HG03135 (cell line): ENCODE results near the gene ACP3.

Experiments
- ATAC-seq: cut with Tn5 transposase; IDR thresholded peaks from one replicate; pipeline ENCODE4 v1.9.1; 2021; ENCODE audit warnings: mild to moderate bottlenecking, moderate library complexity; ENCODE audit not compliant: unreplicated experiment

Gene ACP3

GRCh38 chr3:132315851-132316250, 1.4 kb upstream of the ACP3 start:
- ATAC-seq = no peak

- ATAC-seq = no peak
Measured at GRCh38 chr3:132318451-132318850, 1.2 kb downstream of the ACP3 start.

- no peak for ATAC-seq
Measured at GRCh38 chr3:132321304-132321703, 4.1 kb downstream of the ACP3 start.

- no peak for ATAC-seq
Measured at GRCh38 chr3:132325103-132325606, 7.9 kb downstream of the ACP3 start.

GRCh38 chr3:132325634-132326033, 8.4 kb downstream of the ACP3 start:
- ATAC-seq = no peak

GRCh38 chr3:132326251-132326650, 9.0 kb downstream of the ACP3 start:
- ATAC-seq = no peak

- no peak for ATAC-seq
Measured at GRCh38 chr3:132332082-132332481, 14.9 kb downstream of the ACP3 start.

GRCh38 chr3:132332508-132332907, 15.3 kb downstream of the ACP3 start:
- ATAC-seq = no peak

GRCh38 chr3:132341746-132342145, 24.5 kb downstream of the ACP3 start:
- ATAC-seq = no peak

- no peak for ATAC-seq
Measured at GRCh38 chr3:132342183-132342582, 25.0 kb downstream of the ACP3 start.

- ATAC-seq = no peak
Measured at GRCh38 chr3:132342610-132343009, 25.4 kb downstream of the ACP3 start.

GRCh38 chr3:132343018-132343612, 25.9 kb downstream of the ACP3 start:
- ATAC-seq = no peak

GRCh38 chr3:132344666-132345280, 27.6 kb downstream of the ACP3 start:
- ATAC-seq = no peak

- ATAC-seq = no peak
Measured at GRCh38 chr3:132346841-132347736, 29.9 kb downstream of the ACP3 start.

- no peak for ATAC-seq
Measured at GRCh38 chr3:132347811-132348210, 30.6 kb downstream of the ACP3 start.

GRCh38 chr3:132348531-132348930, 31.3 kb downstream of the ACP3 start:
- no peak for ATAC-seq

GRCh38 chr3:132350814-132351213, 33.6 kb downstream of the ACP3 start:
- no peak for ATAC-seq

- no peak for ATAC-seq
Measured at GRCh38 chr3:132351222-132351806, 34.1 kb downstream of the ACP3 start.

- ATAC-seq = peak; percentile 62
Measured at GRCh38 chr3:132352556-132353143, 35.4 kb downstream of the ACP3 start.

GRCh38 chr3:132354916-132355702, 37.9 kb downstream of the ACP3 start:
- ATAC-seq = no peak
